GM23338 (cell line): ENCODE data around the gene ESYT2. TPM values are rescaled to one million over a fixed set of nuclear protein-coding genes. Genes with fewer than 3 reads are reported as not detected.

Experiments used
- ATAC-seq: fragments of 200-7000 bp; cut with Tn5 transposase; 3 replicates; pipeline ENCODE4 v1.9.1; 2020
- DNase-seq: peaks from one replicate; pipeline ENCODE4 v3.0.0-alpha.2; 2015; ENCODE audit warnings: low spot score
- H2AFZ ChIP-seq: fragments of 200-600 bp; sonication (generic); 2 replicates; pipeline ENCODE4 v1.8.0; 2016; ENCODE audit warnings: antibody characterized with exemption, mild to moderate bottlenecking, moderate library complexity
- H3F3A ChIP-seq: fragments of 200-600 bp; sonication (generic); replicated peaks from 2 replicates; pipeline ENCODE4 v1.8.0; 2017; ENCODE audit warnings: antibody characterized with exemption, mixed run types, low read depth
- H3K27ac ChIP-seq: fragments of 200-600 bp; sonication (generic); 2 replicates; pipeline ENCODE4 v1.6.1; 2016; ENCODE audit warnings: low read depth
- H3K27me3 ChIP-seq: fragments of 200-600 bp; sonication (generic); 2 replicates; pipeline ENCODE4 v1.8.0; 2016; ENCODE audit warnings: mild to moderate bottlenecking, mixed run types, moderate library complexity; ENCODE audit not compliant: insufficient read depth
- H3K36me3 ChIP-seq: fragments of 200-600 bp; sonication (generic); 2 replicates; pipeline ENCODE4 v1.8.0; 2016; ENCODE audit warnings: mild to moderate bottlenecking; ENCODE audit not compliant: insufficient read depth
- H3K4me1 ChIP-seq: fragments of 200-600 bp; sonication (generic); 2 replicates; pipeline ENCODE4 v1.8.0; 2016; ENCODE audit warnings: mild to moderate bottlenecking, moderate library complexity; ENCODE audit not compliant: insufficient read depth
- H3K4me2 ChIP-seq: fragments of 200-600 bp; sonication (generic); 2 replicates; pipeline ENCODE4 v1.7.1; 2017; ENCODE audit warnings: mixed run types
- H3K4me3 ChIP-seq: fragments of 200-600 bp; sonication (generic); 2 replicates; pipeline ENCODE4 v1.6.1; 2016; ENCODE audit warnings: mixed run types
- H3K79me2 ChIP-seq: fragments of 200-600 bp; sonication (generic); replicated peaks from 2 replicates; pipeline ENCODE4 v1.8.0; 2017; ENCODE audit warnings: mild to moderate bottlenecking; ENCODE audit not compliant: insufficient read depth
- H3K9me2 ChIP-seq: fragments of 200-600 bp; sonication (generic); 2 replicates; pipeline ENCODE4 v1.8.0; 2017; ENCODE audit not compliant: insufficient read depth
- H4K20me1 ChIP-seq: fragments of 200-600 bp; sonication (generic); replicated peaks from 2 replicates; pipeline ENCODE4 v1.8.0; 2017; ENCODE audit warnings: mild to moderate bottlenecking; ENCODE audit not compliant: insufficient read depth
- H3K27ac Mint-ChIP-seq: 2 replicates; pipeline ENCODE4 v1.8.0; 2020; ENCODE audit warnings: inconsistent platforms, mild to moderate bottlenecking, moderate library complexity, mixed read lengths
- H3K27me3 Mint-ChIP-seq: 3 replicates; pipeline ENCODE4 v1.8.0; 2022; ENCODE audit warnings: low read depth, mild to moderate bottlenecking, moderate library complexity, mixed read lengths, inconsistent platforms; ENCODE audit not compliant: insufficient read depth, poor library complexity
- H3K36me3 Mint-ChIP-seq: 3 replicates; pipeline ENCODE4 v1.8.0; 2021; ENCODE audit warnings: low read depth, mild to moderate bottlenecking, inconsistent platforms, moderate library complexity, mixed read lengths
- H3K4me1 Mint-ChIP-seq: 3 replicates; pipeline ENCODE4 v1.8.0; 2020; ENCODE audit warnings: mild to moderate bottlenecking, inconsistent platforms, mixed read lengths
- H3K4me3 Mint-ChIP-seq: 3 replicates; pipeline ENCODE4 v1.8.0; 2021; ENCODE audit warnings: moderate library complexity, mild to moderate bottlenecking, inconsistent platforms, mixed read lengths
- H3K9me3 Mint-ChIP-seq: 3 replicates; pipeline ENCODE4 v1.8.0; 2020; ENCODE audit warnings: moderate library complexity, mild to moderate bottlenecking, inconsistent platforms, mixed read lengths
- CREB1 ChIP-seq: fragments of 250-450 bp; sonication (Bioruptor Pico); IDR thresholded peaks from 2 replicates; pipeline ENCODE4 v1.5.0; 2020; ENCODE audit warnings: low read depth, mild to moderate bottlenecking, moderate library complexity
- EZH2 ChIP-seq: fragments of 200-600 bp; sonication (generic); IDR thresholded peaks from one replicate; pipeline ENCODE4 v1.8.0; 2017; ENCODE audit warnings: antibody characterized with exemption, mild to moderate bottlenecking, low read depth; ENCODE audit not compliant: unreplicated experiment
- EZH2phosphoT487 ChIP-seq: fragments of 200-600 bp; sonication (generic); IDR thresholded peaks from one replicate; pipeline ENCODE4 v1.8.1; 2018; ENCODE audit warnings: antibody characterized with exemption; ENCODE audit not compliant: unreplicated experiment
- JUNB ChIP-seq: IDR thresholded peaks from one replicate; pipeline ENCODE4 v1.6.1; 2016; ENCODE audit warnings: antibody characterized with exemption; ENCODE audit not compliant: unreplicated experiment
- NANOG ChIP-seq: IDR thresholded peaks from 2 replicates; pipeline ENCODE4 v1.6.1; 2016; ENCODE audit warnings: antibody characterized with exemption, borderline replicate concordance
- POLR2AphosphoS5 ChIP-seq: IDR thresholded peaks from 2 replicates; pipeline ENCODE4 v1.6.1; 2016; ENCODE audit warnings: antibody characterized with exemption, low read depth
- STAT1 ChIP-seq: IDR thresholded peaks from one replicate; pipeline ENCODE4 v1.6.1; 2016; ENCODE audit warnings: antibody characterized with exemption; ENCODE audit not compliant: unreplicated experiment
- ZNF114 ChIP-seq: fragments of 250-450 bp; sonication (Bioruptor Pico); IDR thresholded peaks from 2 replicates; pipeline ENCODE4 v1.5.0; 2020; ENCODE audit warnings: mild to moderate bottlenecking, moderate library complexity
- ZNF331 ChIP-seq: fragments of 250-450 bp; sonication (Bioruptor Pico); IDR thresholded peaks from 2 replicates; pipeline ENCODE4 v1.5.0; 2020; ENCODE audit warnings: low read depth, mild to moderate bottlenecking, moderate library complexity
- ZNF462 ChIP-seq: fragments of 250-450 bp; sonication (Bioruptor Pico); IDR thresholded peaks from 2 replicates; pipeline ENCODE4 v1.5.0; 2020; ENCODE audit warnings: mild to moderate bottlenecking, moderate library complexity
- polyA plus RNA-seq: library from polyadenylated mRNA; unstranded; fragments of >200 nt; fragmentation: Nextera tagmentation; extraction: Ambion mirVana; gene quantifications from 2 replicates; pipeline ENCODE4 v1.2.1, GENCODE V29; 2016
- total RNA-seq: library from RNA; depleted of rRNA; stranded (reverse); fragments of >200 nt; shearing (Covaris generic); gene quantifications from 2 replicates; pipeline ENCODE4 v1.2.3, GENCODE V29; 2014
- TF ChIP-seq, protein P1 (sequence below): IDR thresholded peaks from one replicate; pipeline ENCODE4 v1.6.1; 2018; ENCODE audit warnings: antibody characterized with exemption; ENCODE audit not compliant: unreplicated experiment
- TF ChIP-seq, protein P2 (sequence below): IDR thresholded peaks from 2 replicates; pipeline ENCODE4 v1.6.1; 2016; ENCODE audit warnings: antibody characterized with exemption

The ESYT2 gene
- total and polyA plus RNA-seq, 2 experiments from 2014 or later, result 9.6 to 52.7 TPM

GRCh38 chr7:158759245-158759614 lies 70.1 kb downstream of the ESYT2 start (continued):
- TF ChIP-seq ZNF331 (CRISPR knock-in tag) (no peak), EZH2phosphoT487 (no peak), POLR2AphosphoS5 (no peak), NANOG (no peak)
- TF ChIP-seq, protein P1, sequence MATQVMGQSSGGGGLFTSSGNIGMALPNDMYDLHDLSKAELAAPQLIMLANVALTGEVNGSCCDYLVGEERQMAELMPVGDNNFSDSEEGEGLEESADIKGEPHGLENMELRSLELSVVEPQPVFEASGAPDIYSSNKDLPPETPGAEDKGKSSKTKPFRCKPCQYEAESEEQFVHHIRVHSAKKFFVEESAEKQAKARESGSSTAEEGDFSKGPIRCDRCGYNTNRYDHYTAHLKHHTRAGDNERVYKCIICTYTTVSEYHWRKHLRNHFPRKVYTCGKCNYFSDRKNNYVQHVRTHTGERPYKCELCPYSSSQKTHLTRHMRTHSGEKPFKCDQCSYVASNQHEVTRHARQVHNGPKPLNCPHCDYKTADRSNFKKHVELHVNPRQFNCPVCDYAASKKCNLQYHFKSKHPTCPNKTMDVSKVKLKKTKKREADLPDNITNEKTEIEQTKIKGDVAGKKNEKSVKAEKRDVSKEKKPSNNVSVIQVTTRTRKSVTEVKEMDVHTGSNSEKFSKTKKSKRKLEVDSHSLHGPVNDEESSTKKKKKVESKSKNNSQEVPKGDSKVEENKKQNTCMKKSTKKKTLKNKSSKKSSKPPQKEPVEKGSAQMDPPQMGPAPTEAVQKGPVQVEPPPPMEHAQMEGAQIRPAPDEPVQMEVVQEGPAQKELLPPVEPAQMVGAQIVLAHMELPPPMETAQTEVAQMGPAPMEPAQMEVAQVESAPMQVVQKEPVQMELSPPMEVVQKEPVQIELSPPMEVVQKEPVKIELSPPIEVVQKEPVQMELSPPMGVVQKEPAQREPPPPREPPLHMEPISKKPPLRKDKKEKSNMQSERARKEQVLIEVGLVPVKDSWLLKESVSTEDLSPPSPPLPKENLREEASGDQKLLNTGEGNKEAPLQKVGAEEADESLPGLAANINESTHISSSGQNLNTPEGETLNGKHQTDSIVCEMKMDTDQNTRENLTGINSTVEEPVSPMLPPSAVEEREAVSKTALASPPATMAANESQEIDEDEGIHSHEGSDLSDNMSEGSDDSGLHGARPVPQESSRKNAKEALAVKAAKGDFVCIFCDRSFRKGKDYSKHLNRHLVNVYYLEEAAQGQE, result no peak
- TF ChIP-seq, protein P2, sequence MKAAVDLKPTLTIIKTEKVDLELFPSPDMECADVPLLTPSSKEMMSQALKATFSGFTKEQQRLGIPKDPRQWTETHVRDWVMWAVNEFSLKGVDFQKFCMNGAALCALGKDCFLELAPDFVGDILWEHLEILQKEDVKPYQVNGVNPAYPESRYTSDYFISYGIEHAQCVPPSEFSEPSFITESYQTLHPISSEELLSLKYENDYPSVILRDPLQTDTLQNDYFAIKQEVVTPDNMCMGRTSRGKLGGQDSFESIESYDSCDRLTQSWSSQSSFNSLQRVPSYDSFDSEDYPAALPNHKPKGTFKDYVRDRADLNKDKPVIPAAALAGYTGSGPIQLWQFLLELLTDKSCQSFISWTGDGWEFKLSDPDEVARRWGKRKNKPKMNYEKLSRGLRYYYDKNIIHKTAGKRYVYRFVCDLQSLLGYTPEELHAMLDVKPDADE, result no peak

- Mint-ChIP-seq H3K36me3 (peaks cover 42% of the 10 kb centered on the region), H3K27ac (no peak overlapping the region), H3K9me3 (no peaks in the 10 kb centered on the region), H3K27me3 (peaks cover 2% of the 10 kb centered on the region), H3K4me1 (no peaks in the 10 kb centered on the region), H3K4me3 (no peak overlapping the region)
- no peaks in the 10 kb centered on the region for H4K20me1 ChIP-seq
- H3K4me2 ChIP-seq, result no peak overlapping the region
- no peak overlapping the region for H3K27ac ChIP-seq
- no peaks in the 10 kb centered on the region for H3K79me2 ChIP-seq
- H3K9me2 ChIP-seq, result no peaks in the 10 kb centered on the region
- no peak for DNase-seq
- no peaks in the 10 kb centered on the region for H3F3A ChIP-seq
- H3K27me3 ChIP-seq, result no peaks in the 10 kb centered on the region
- no peaks in the 10 kb centered on the region for H3K4me1 ChIP-seq
- no peak overlapping the region for H2AFZ ChIP-seq
- H3K36me3 ChIP-seq, result peaks cover 8% of the 10 kb centered on the region; the same call in 1 of the 2 replicates
- ATAC-seq, result no peak
- no peak overlapping the region for H3K4me3 ChIP-seq
- TF ChIP-seq EZH2phosphoT487 (no peak), CREB1 (CRISPR knock-in tag) (no peak), NANOG (no peak), ZNF331 (CRISPR knock-in tag) (no peak), JUNB (no peak), POLR2AphosphoS5 (no peak), ZNF462 (CRISPR knock-in tag) (no peak), STAT1 (no peak), ZNF114 (CRISPR knock-in tag) (no peak), EZH2 (no peak)
- TF ChIP-seq, protein P2, result no peak
Measured at GRCh38 chr7:158758586-158759244, 70.6 kb downstream of the ESYT2 start.
